GM12878 (cell line): ENCODE measurements around the gene UNC80. TPM values are rescaled to one million over a fixed set of nuclear protein-coding genes. Genes with fewer than 3 reads are reported as not detected.

Experiments
- ATAC-seq: fragments of 200-7000 bp; cut with Tn5 transposase; 3 replicates; pipeline ENCODE4 v1.9.1; 2020; ENCODE audit warnings: mild to moderate bottlenecking, moderate library complexity
- BruUV-seq: library from RNA; stranded (reverse); fragments of 400-500 nt; replicated peaks from 2 replicates; lab custom pipeline; 2021; lab: Mats Ljungman, UMichigan
- CTCF ChIA-PET: fragments of 300-600 bp; sonication (Branson Sonifier 250); formaldehyde crosslinking; extraction: SDS; loops from one replicate; lab custom pipeline; 2021; ENCODE audit warnings: inconsistent platforms; lab: Yijun Ruan, JAX
- POLR2A ChIA-PET: fragments of 350-600 bp; formaldehyde crosslinking; extraction: SDS; loops from one replicate; lab custom pipeline; 2021; ENCODE audit warnings: inconsistent platforms; lab: Charles Lee
- RAD21 ChIA-PET: fragments of 300-600 bp; sonication (Branson Sonifier 250); formaldehyde crosslinking; loops from one replicate; lab custom pipeline; 2023; ENCODE audit warnings: antibody characterized with exemption; ENCODE audit not compliant: unreplicated experiment; lab: Charles Lee
- SMC1A ChIA-PET: fragments of 300-600 bp; sonication (Branson Sonifier 250); formaldehyde crosslinking; loops from one replicate; lab custom pipeline; 2023; ENCODE audit not compliant: unreplicated experiment, uncharacterized antibody; lab: Charles Lee
- DNase-seq: peaks from one replicate; pipeline ENCODE4 v3.0.0-alpha.2; 2011; ENCODE audit warnings: low read depth, low spot score
- FAIRE-seq: peaks from 3 replicates; lab custom pipeline; 2011; peaks lifted over from hg19 to GRCh38; lab: Jason Lieb, UNC
- H2AFZ ChIP-seq: 2 replicates; pipeline ENCODE4 v1.6.0; 2011; ENCODE audit warnings: low read depth, low read length, control low read depth; ENCODE audit not compliant: control insufficient read depth
- H3K27ac ChIP-seq: 2 replicates; pipeline ENCODE4 v1.5.1; 2011; ENCODE audit warnings: control low read depth; ENCODE audit not compliant: control insufficient read depth, insufficient read depth
- H3K27me3 ChIP-seq, 2 experiments: replicated peaks in 1 of 2; 2 replicates each; pipeline versions ENCODE4 v1.6.0 to v1.6.1; 2011; ENCODE audit warnings: low read length in 1 of 2; ENCODE audit not compliant: control insufficient read depth in 2 of 2, insufficient read depth in 2 of 2
- H3K36me3 ChIP-seq, 2 experiments: 2 replicates each; pipeline ENCODE4 v1.5.1; 2011; ENCODE audit warnings: low read length in 1 of 2; ENCODE audit not compliant: control insufficient read depth in 2 of 2, insufficient read depth in 2 of 2
- H3K4me1 ChIP-seq: 2 replicates; pipeline ENCODE4 v1.6.1; 2011; ENCODE audit warnings: mild to moderate bottlenecking, low read length, moderate library complexity, mixed read lengths; ENCODE audit not compliant: control insufficient read depth, insufficient read depth
- H3K4me2 ChIP-seq: 2 replicates; pipeline ENCODE4 v1.6.0; 2011; ENCODE audit warnings: control low read depth; ENCODE audit not compliant: control insufficient read depth, insufficient read depth
- H3K4me3 ChIP-seq: fragments of 200-600 bp; sonication (generic); 2 replicates; pipeline ENCODE4 v1.5.1; 2016
- H3K79me2 ChIP-seq: 2 replicates; pipeline ENCODE4 v1.6.0; 2011; ENCODE audit warnings: low read length; ENCODE audit not compliant: control insufficient read depth, insufficient read depth
- H3K9ac ChIP-seq: 2 replicates; pipeline ENCODE4 v1.8.0; 2011; ENCODE audit warnings: low read length, control low read depth, mixed read lengths; ENCODE audit not compliant: control insufficient read depth, insufficient read depth
- H3K9me3 ChIP-seq: replicated peaks from 3 replicates; pipeline ENCODE4 v1.5.1; 2011; ENCODE audit warnings: mild to moderate bottlenecking, low read length; ENCODE audit not compliant: control insufficient read depth, insufficient read depth
- H4K20me1 ChIP-seq: 2 replicates; pipeline ENCODE4 v1.6.0; 2011; ENCODE audit not compliant: control insufficient read depth, insufficient read depth
- BACH1 ChIP-seq: fragments of 450-650 bp; IDR thresholded peaks from 2 replicates; pipeline ENCODE4 v1.6.1; 2017; ENCODE audit warnings: mild to moderate bottlenecking, borderline replicate concordance
- BCL11A ChIP-seq: IDR thresholded peaks from 2 replicates; pipeline ENCODE4 v1.6.1; 2011; ENCODE audit warnings: low read depth, low read length
- BHLHE40 ChIP-seq, 2 experiments: fragments of 450-650 bp in 1 of 2; IDR thresholded peaks; 2 replicates each; pipeline ENCODE4 v1.6.1; 2011 to 2017; ENCODE audit warnings: low read depth in 2 of 2, borderline replicate concordance in 1 of 2, improper control_type of control experiment in 1 of 2, low read length in 1 of 2, mild to moderate bottlenecking in 1 of 2
- EGR1 ChIP-seq, 2 experiments: IDR thresholded peaks; 1 replicate in 1 of 2; 2 replicates in 1 of 2; pipeline ENCODE4 v1.6.1; 2011 to 2012; ENCODE audit warnings: low read depth in 2 of 2, low read length in 2 of 2, borderline replicate concordance in 1 of 2, mild to moderate bottlenecking in 1 of 2, moderate library complexity in 1 of 2
- GABPA ChIP-seq: IDR thresholded peaks from 2 replicates; pipeline ENCODE4 v1.6.1; 2014; ENCODE audit warnings: antibody characterized with exemption, low read depth, mild to moderate bottlenecking, inconsistent platforms
- GATAD2B ChIP-seq: fragments of 450-650 bp; conservative IDR thresholded peaks from 2 replicates; pipeline ENCODE4 v1.6.1; 2017; ENCODE audit warnings: low read depth, mild to moderate bottlenecking, moderate library complexity
- KAT2A ChIP-seq: conservative IDR thresholded peaks from 2 replicates; pipeline ENCODE4 v1.6.1; 2011; ENCODE audit warnings: low read depth, low read length; ENCODE audit not compliant: control insufficient read depth
- MTA2 ChIP-seq: fragments of 450-650 bp; IDR thresholded peaks from 2 replicates; pipeline ENCODE4 v1.6.1; 2016; ENCODE audit warnings: low read depth, mild to moderate bottlenecking, moderate library complexity
- MYC ChIP-seq: IDR thresholded peaks from 2 replicates; pipeline ENCODE4 v1.6.1; 2011; ENCODE audit warnings: mild to moderate bottlenecking, low read length, moderate library complexity, inconsistent platforms; ENCODE audit not compliant: insufficient read depth, insufficient replicate concordance, insufficient read length, severe bottlenecking
- NR2C1 ChIP-seq: fragments of 450-650 bp; IDR thresholded peaks from 2 replicates; pipeline ENCODE4 v1.6.1; 2017; ENCODE audit warnings: antibody characterized with exemption, mild to moderate bottlenecking, moderate library complexity
- PML ChIP-seq: IDR thresholded peaks from 2 replicates; pipeline ENCODE4 v1.6.1; 2012; ENCODE audit warnings: low read length, inconsistent platforms
- POU2F2 ChIP-seq: IDR thresholded peaks from 3 replicates; pipeline ENCODE4 v1.6.1; 2011; ENCODE audit warnings: low read depth, mild to moderate bottlenecking, low read length, borderline replicate concordance
- SMAD5 ChIP-seq: IDR thresholded peaks from 2 replicates; pipeline ENCODE4 v1.6.1; 2016; ENCODE audit warnings: antibody characterized with exemption, low read depth
- SUZ12 ChIP-seq: fragments of 200-600 bp; sonication (generic); IDR thresholded peaks from one replicate; pipeline ENCODE4 v1.6.1; 2018; ENCODE audit warnings: antibody characterized with exemption, mild to moderate bottlenecking; ENCODE audit not compliant: unreplicated experiment
- YBX1 ChIP-seq: fragments of 450-650 bp; IDR thresholded peaks from 2 replicates; pipeline ENCODE4 v1.6.1; 2016; ENCODE audit warnings: antibody characterized with exemption
- YY1 ChIP-seq: IDR thresholded peaks from 2 replicates; pipeline ENCODE4 v1.6.1; 2011; ENCODE audit warnings: low read depth, mild to moderate bottlenecking, low read length
- ZNF622 ChIP-seq: fragments of 450-650 bp; IDR thresholded peaks from 2 replicates; pipeline ENCODE4 v1.6.1; 2017; ENCODE audit warnings: mild to moderate bottlenecking, inconsistent platforms
- ZSCAN29 ChIP-seq: fragments of 450-650 bp; IDR thresholded peaks from 2 replicates; pipeline ENCODE4 v1.6.1; 2017; ENCODE audit warnings: mild to moderate bottlenecking, moderate library complexity
- WGBS: methylation state at CpG from one replicate; pipeline ENCODE4 v1.1.6; 2016; ENCODE audit warnings: low lambda C conversion rate; ENCODE audit not compliant: insufficient replicate concordance, insufficient coverage; ENCODE audit errors: missing lambda C conversion rate; 5-methylcytosine and 5-hydroxymethylcytosine counted together
- in situ Hi-C: fragments of 300-500 bp; cut with MboI; formaldehyde crosslinking; loops from 9 replicates; pipeline ENCODE4 v1.14.3; 2018; ENCODE audit warnings: mixed read lengths
- intact Hi-C: fragments of 100-400 bp; cut with micrococcal nuclease; formaldehyde crosslinking; loops from one replicate; pipeline ENCODE4 v1.14.2; 2022; ENCODE audit not compliant: unreplicated experiment
- polyA plus RNA-seq, 11 experiments: library from polyadenylated mRNA; depleted of rRNA in 4 of 11; unstranded in 6 of 11; stranded (reverse) in 5 of 11; fragments of >200 nt; fragmentation: Nextera tagmentation in 4 of 11; fragmentation: Illumina TruSeq in 1 of 11; extraction: Ambion mirVana in 4 of 11; extraction: Trizol in 1 of 11; gene quantifications; 1 replicate in 1 of 11; 2 replicates in 10 of 11; pipeline versions ENCODE4 v1.2.1 to v1.2.3, GENCODE V29; 2011 to 2016; ENCODE audit warnings: inconsistent platforms in 2 of 11, missing spikeins in 2 of 11, low read depth in 1 of 11
- total RNA-seq, 4 experiments: library from RNA; depleted of rRNA in 3 of 4; stranded (reverse); fragments of >200 nt in 3 of 4; fragmentation: Illumina TruSeq in 1 of 4; extraction: Trizol in 1 of 4; gene quantifications; 2 replicates each; pipeline versions ENCODE4 v1.2.1 to v1.2.3, GENCODE V29; 2013 to 2021

Gene UNC80
- total and polyA plus RNA-seq, 10 of the 15 experiments (the other 5 are each of a cell fraction or from before 2014, with no cell fraction given): not detected

DNA sequence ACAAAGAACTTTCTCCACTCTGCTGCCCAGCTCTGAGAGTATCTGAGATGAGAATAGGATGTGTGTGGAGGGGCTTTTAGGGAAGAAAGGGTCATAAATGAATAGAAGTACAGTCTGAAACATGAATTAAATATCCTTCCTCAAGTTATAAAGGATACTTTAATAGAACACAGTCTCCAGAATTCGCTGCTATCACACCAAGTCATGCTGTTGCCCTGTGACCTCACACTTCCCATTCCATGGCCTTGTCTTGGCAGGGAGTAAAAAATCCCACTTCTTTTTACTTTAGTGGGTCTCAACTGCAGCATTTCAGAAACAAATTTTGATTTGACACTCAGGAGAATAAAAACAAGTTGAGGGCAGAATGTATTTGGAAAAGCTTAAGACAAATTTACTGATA, 227.0 kb downstream of the UNC80 start:
- no peaks in the 10 kb centered on the region for H3K36me3 ChIP-seq
- peaks cover 6% of the 10 kb centered on the region for H3K4me1 ChIP-seq
- intact Hi-C loops: no loop called here
- H4K20me1 ChIP-seq: no peaks in the 10 kb centered on the region
- H3K4me3 ChIP-seq: no peak overlapping the region
- in situ Hi-C loops: no loop called here
- H3K9ac ChIP-seq: no peak overlapping the region
- peaks cover 12% of the 10 kb centered on the region for H3K79me2 ChIP-seq
- ChIA-PET CTCF (interaction anchor here (0.7 to 1.5 kb wide), 4 partner anchors 29 to 200 kb away, joined by 3 to 4 read pairs (median 3); no protein-coding TSS in a partner anchor), SMC1A (interaction anchor here (1.3 kb wide), 1 partner anchor 10 kb away, joined by 4 read pairs; no protein-coding TSS in a partner anchor), RAD21 (no interaction called here), POLR2A (no interaction called here)
- FAIRE-seq: no peak
- H3K9me3 ChIP-seq: no peaks in the 10 kb centered on the region
- H3K27ac ChIP-seq: no peak overlapping the region
- ATAC-seq: no peak
- H2AFZ ChIP-seq: no peak overlapping the region
- WGBS: 0% methylated on average over 1 of the region's 1 CpG
- H3K27me3 ChIP-seq: 0 out of 4 replicates have a peak, but pooled peaks cover 0 to 2% of the 10 kb centered on the region in 2 experiments
- H3K4me2 ChIP-seq: no peak overlapping the region
- TF ChIP-seq BACH1: no peak
- TF ChIP-seq YBX1: no peak
- TF ChIP-seq BCL11A: no peak
- TF ChIP-seq KAT2A: no peak
- no peak for TF ChIP-seq BHLHE40 (IDR thresholded peaks at IDR 0.05; ENCODE audit: borderline replicate concordance in 1 of 2, low read depth in 2 of 2, low read length in 1 of 2)
- TF ChIP-seq SUZ12: no peak
- no peak for TF ChIP-seq SMAD5
- TF ChIP-seq POU2F2: no peak
- no peak for TF ChIP-seq GABPA
- no peak for TF ChIP-seq YY1
- no peak for TF ChIP-seq MTA2
- no peak for TF ChIP-seq EGR1 (IDR thresholded peaks at IDR 0.05; ENCODE audit: borderline replicate concordance in 1 of 2, low read depth in 2 of 2, low read length in 2 of 2)
- no peak for TF ChIP-seq ZSCAN29
- TF ChIP-seq PML: no peak
- no peak for TF ChIP-seq ZNF622
- TF ChIP-seq NR2C1: no peak
- no peak for TF ChIP-seq GATAD2B
- TF ChIP-seq MYC: no peak
- no TSS peak for BruUV-seq
- no peak for DNase-seq
